HG03097 (cell line): ENCODE results near the gene WFS1.

ENCODE experiments used
- ATAC-seq: cut with Tn5 transposase; IDR thresholded peaks from one replicate; pipeline ENCODE4 v1.9.1; 2021; ENCODE audit not compliant: unreplicated experiment, low FRiP score

The WFS1 gene, protein sequence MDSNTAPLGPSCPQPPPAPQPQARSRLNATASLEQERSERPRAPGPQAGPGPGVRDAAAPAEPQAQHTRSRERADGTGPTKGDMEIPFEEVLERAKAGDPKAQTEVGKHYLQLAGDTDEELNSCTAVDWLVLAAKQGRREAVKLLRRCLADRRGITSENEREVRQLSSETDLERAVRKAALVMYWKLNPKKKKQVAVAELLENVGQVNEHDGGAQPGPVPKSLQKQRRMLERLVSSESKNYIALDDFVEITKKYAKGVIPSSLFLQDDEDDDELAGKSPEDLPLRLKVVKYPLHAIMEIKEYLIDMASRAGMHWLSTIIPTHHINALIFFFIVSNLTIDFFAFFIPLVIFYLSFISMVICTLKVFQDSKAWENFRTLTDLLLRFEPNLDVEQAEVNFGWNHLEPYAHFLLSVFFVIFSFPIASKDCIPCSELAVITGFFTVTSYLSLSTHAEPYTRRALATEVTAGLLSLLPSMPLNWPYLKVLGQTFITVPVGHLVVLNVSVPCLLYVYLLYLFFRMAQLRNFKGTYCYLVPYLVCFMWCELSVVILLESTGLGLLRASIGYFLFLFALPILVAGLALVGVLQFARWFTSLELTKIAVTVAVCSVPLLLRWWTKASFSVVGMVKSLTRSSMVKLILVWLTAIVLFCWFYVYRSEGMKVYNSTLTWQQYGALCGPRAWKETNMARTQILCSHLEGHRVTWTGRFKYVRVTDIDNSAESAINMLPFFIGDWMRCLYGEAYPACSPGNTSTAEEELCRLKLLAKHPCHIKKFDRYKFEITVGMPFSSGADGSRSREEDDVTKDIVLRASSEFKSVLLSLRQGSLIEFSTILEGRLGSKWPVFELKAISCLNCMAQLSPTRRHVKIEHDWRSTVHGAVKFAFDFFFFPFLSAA

DNA sequence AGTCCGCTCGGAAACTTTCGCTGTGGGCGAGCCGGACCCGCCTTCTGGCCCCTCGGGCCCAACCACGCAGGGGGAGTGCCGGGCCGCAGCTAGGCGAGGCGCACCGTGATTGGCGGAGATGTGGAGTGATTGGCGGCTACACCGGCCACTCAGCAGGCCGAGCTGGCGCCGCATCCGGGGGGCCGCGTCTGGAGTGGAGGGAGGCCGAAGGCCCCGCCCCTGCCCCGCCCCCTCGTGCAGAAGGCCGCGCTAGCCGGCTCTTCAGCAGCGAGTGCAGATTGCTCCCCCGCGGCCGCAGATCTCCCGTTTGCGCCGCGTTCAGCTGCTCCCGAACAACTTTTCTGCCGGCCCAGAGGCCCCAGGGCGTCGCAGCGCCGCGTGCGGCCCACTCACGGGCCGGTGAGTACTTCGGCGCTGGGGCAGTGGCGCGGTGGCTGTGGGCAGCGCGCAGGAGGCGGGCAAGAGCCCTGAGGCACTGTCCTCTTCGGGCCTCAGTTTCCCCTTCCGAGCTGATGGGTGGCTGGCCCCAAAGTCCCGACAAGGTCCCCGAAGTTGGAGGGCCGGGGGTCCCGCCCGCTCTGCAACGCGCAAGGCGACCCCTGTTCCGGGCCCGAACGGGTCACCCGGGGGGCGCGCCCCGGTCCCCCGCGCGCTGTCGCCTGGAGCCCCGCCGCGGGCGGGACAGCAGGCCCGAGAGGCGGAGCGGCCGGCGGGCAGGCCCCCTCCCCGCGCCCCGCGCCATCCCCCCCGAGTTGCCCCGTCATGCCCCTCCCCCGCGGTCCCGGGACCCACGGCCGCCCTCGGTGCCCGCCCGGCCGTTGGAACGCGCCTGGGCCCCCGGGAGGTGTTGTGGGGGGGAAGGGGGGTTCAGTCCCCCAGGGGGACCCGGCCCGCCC lies at the start of gene WFS1:
WFS1 (plus strand) TSS at position 235 of the 896 bp plus-strand sequence. CDS start 7,606 bp downstream, outside the sequence.
- peak; percentile 100 for ATAC-seq

GRCh38 chr4:6221301-6221850 lies 48.3 kb upstream of the WFS1 start:
- no peak for ATAC-seq

- ATAC-seq: no peak
These were observed 47.5 kb upstream of the WFS1 start for GRCh38 chr4:6221851-6222760.

DNA sequence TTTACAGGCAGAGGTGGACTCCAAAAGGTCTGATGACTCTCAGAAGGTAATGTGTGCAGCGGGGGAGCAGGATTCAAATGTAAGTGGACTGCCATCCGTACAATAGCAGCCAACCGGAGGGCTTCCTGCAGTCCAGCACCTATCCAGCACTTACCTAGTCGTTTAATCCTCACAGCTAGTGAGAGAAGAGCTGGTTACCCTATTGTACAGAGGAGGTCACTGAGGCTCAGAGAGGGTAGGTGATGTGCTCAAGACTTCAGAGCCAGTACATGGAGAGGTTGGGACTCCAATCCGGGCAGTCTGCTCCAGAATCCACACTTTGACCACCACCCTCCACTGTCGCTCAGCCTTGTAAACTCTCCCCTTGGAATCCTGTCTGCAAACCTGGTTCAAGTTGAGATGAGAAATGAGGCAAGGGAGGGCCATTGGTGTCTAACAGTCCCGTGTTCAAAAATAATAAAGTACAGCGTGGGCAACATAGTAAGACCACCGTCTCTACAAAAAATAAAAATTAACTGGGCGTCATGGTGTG lies 46.8 kb upstream of the WFS1 start:
- ATAC-seq: no peak

- ATAC-seq: no peak
These were observed 44.9 kb upstream of the WFS1 start for GRCh38 chr4:6224735-6225134.

GRCh38 chr4:6225469-6225868 lies 44.2 kb upstream of the WFS1 start:
- no peak for ATAC-seq

- no peak for ATAC-seq
These were observed 43.1 kb upstream of the WFS1 start for GRCh38 chr4:6226506-6226905.

- ATAC-seq: no peak
These were observed 42.1 kb upstream of the WFS1 start for GRCh38 chr4:6227412-6228157.

DNA sequence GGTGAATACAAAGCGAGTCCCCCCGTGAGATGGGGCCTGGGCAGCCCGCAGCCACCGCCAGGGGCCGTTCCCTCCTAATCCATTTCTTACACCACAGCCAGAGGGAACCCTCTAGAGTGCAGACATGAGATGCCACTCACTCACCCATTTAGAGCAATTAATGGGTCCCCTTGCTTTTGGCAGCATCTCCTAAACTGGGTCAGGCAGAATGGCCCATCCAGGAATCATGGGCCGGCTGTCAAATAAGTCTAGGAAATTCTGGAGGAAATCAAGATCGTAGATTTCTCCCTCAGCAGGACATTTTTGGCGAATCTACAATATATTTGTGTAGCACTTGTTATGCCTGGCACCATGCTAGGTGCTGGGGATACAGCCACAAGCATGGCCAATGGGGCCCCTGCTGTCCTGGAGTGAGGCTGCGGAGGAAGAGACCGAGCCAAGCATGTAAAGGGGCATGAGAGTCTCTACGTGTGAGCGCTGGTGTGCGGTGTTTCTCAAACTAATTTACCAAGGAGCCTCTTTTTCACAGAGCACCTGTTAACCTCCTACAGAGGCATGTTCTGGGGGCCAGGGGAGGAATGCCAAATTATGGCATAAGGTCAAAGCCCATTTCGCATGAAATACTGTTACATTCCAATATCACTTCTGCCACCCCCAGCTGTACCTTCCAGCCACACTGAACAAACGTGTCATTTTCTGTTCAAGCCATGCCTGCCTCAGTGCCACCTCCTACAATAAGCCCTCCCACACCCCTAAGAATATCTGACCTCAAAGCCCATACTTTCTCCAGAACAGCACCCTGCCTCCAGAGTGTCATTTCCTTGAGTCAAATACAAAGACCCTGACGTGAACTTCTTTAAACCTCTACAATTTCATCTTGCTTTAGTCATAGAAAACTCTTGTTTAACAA lies 41.2 kb upstream of the WFS1 start:
- no peak for ATAC-seq

- no peak for ATAC-seq
These were observed 40.6 kb upstream of the WFS1 start for GRCh38 chr4:6229095-6229494.

DNA sequence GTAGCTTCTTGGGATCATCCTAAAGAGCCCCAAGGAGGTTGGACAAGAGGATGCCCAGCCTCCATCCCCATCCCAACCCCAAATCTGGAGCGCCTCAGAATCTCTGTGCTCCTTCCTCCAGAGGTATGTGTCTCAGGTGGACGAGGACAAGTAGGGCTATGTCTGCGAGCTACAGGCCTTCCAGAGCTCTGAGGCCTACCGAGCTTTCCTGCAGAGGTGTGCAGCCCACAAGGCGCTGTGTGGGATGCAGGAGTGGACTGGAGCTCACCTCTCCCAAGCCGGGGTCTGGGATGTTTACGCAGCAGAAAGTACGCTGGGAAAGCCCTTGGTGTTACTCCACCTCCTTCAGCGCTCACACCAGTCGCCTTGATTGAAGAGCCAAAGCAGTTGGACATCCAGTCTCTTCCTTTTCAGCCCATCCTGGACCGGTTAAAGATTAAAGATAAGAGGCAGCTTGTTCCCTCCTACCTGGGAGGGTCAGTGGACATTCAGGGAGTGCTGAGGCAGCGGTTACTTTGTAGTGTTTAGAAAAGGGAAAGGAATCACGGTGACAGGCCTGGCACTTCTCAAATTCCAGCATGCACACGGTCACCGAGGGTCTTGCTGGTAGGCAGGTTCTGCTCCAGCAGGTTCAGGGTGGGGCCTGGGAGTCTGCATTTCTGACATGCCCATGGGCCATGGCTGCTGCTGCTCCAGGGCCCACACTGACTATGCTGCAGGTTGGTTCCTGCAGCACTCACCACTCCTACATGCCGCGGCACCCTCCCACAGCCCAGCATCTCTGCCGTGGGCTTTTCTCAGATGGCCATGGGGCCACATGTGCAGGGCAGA lies 39.8 kb upstream of the WFS1 start:
- ATAC-seq: no peak

GRCh38 chr4:6230502-6230785 lies 39.2 kb upstream of the WFS1 start:
- no peak for ATAC-seq

DNA sequence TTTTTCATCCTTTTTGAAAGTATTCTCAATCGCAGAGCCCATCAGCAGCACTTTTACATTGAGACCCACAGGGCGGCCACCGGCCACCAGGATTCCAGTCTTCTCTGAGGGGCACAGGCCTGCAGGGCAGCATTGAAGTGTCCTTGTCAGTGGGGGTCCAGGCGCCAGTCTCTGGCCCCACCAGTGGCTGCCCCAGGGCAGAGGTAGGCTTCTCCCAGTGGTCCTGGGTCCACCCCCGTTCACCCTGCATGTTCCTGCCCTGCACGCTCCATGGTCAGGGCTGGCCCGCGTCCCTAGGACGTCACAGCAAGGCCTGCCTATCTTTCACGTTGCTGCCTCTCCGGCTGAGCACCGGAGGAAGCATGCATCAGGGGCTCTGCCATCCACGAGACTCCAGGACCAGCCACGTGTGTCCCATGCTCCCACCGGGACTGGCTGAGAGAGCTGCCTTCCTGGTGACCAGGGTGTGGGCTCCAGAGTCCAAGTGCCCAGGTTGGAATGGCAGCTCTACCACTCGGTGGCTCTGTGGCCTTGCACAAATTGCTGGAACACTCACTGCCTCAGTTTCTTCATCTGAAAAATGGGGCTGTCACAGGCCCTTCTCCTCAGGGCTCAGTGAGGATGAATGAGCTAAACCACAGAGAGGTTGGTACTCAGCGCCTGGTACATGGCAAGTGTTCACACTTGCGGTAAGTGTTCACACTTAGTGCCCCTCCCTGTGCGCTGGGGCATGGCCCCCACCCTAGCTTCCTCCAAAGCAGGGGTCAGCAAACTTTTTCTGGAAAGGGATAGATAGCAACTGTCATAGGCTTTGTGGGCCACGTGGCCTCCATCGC lies 38.6 kb upstream of the WFS1 start:
- ATAC-seq: no peak

DNA sequence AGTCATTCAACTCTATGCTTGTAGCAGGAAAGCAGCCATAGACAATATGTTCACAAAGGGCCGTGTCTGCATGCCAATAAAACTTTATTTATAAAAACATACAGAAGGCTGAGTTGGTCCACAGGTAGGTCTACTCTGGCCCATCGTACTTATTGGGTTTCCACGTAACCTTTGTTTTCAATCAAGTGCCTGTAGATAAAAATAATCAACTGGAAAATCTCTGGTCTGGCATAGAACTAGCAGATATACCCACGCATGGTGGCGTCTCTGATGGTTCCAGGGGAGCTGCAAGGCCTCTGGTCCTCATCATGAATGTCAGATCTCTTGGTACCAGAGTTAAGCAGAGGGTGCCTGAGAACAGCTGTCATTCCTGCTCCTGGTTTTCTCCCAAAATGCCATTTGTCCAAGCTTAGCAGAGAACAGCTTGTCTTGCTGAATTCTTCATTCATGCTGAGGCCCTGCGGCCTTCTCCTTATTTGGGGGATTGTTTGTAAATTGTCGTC lies 37.9 kb upstream of the WFS1 start:
- no peak for ATAC-seq
